ENCODE measurements around the gene EYS. TPM values are rescaled to one million over a fixed set of nuclear protein-coding genes. Genes with fewer than 3 reads are reported as not detected.

EYS gene
- total RNA-seq, 1 experiment from 2014 or later: not detected

GRCh38 chr6:64807785-64808184 is 899.2 kb downstream of the EYS start:
- TF ChIP-seq EZH2phosphoT487 (IDR thresholded peaks at IDR 0.05; ENCODE audit: borderline replicate concordance): no peak
- no peak for TF ChIP-seq TCF7L2 (IDR thresholded peaks at IDR 0.05; ENCODE audit: borderline replicate concordance, extremely low read depth, insufficient read depth, insufficient read length)
- no peak for TF ChIP-seq CEBPB (IDR thresholded peaks at IDR 0.05; ENCODE audit: low read depth)
- TF ChIP-seq POLR2AphosphoS5 (IDR thresholded peaks at IDR 0.05; ENCODE audit: low read depth, low read length): no peak
- no peak for TF ChIP-seq REST (IDR thresholded peaks at IDR 0.05; ENCODE audit: low read depth)
- TF ChIP-seq ELF1 (IDR thresholded peaks at IDR 0.05; ENCODE audit: borderline replicate concordance, low read depth): no peak
- no peak for TF ChIP-seq EZH2 (IDR thresholded peaks at IDR 0.05)
- no peak for TF ChIP-seq ZNF274 (IDR thresholded peaks at IDR 0.05; ENCODE audit: low read depth, low read length)
- Histone ChIP-seq H3K4me2 (ENCODE audit: low read length) (no peak overlapping the region), H2AFZ (ENCODE audit: low read depth, low read length, poor library complexity, severe bottlenecking) (no peak overlapping the region), H4K20me1 (ENCODE audit: insufficient read depth) (no peaks in the 10 kb centered on the region; the same call in 1 of the 2 replicates), H3K4me1 (ENCODE audit: control insufficient read depth in 1 of 2, insufficient read depth in 2 of 2, low read length in 2 of 2) (no peaks in the 10 kb centered on the region), H3K9ac (ENCODE audit: low read length) (no peak overlapping the region), H3K9me3 (ENCODE audit: control insufficient read depth in 1 of 2, insufficient read depth in 1 of 2, low read depth in 1 of 2, low read length in 2 of 2) (peaks cover 10 to 14% of the 10 kb centered on the region in 2 experiments; a peak in 3 of 4 replicates), H3K27ac (ENCODE audit: low read depth, low read length) (no peak overlapping the region), H3K79me2 (ENCODE audit: insufficient read depth, low read length) (no peaks in the 10 kb centered on the region), H3K27me3 (ENCODE audit: insufficient read depth, low read length) (no peaks in the 10 kb centered on the region), H3K9me2 (ENCODE audit: insufficient read depth) (no peaks in the 10 kb centered on the region), H3K4me3 (replicated peaks in 1 of 2; ENCODE audit: low read depth in 1 of 2, low read length in 2 of 2) (no peak overlapping the region), H3K36me3 (ENCODE audit: control insufficient read depth in 1 of 2, insufficient read depth in 2 of 2, low read length in 2 of 2) (no peaks in the 10 kb centered on the region)
- ATAC-seq (no peak), DNase-seq (ENCODE audit: low read depth, low spot score) (no peak)
- no TSS peak for BruUV-seq (replicated peaks)
- ChIA-PET RAD21 (ENCODE audit: low non-redundant PET in 1 of 2, low total read pairs in 2 of 2, uncharacterized antibody in 2 of 2, unreplicated experiment in 2 of 2) (no interaction called here), POLR2A (no interaction called here), CTCF (no interaction called here)
- intact Hi-C loops (cut with micrococcal nuclease): no loop called here
